ENCODE measurements around the gene IFNLR1.

DNA sequence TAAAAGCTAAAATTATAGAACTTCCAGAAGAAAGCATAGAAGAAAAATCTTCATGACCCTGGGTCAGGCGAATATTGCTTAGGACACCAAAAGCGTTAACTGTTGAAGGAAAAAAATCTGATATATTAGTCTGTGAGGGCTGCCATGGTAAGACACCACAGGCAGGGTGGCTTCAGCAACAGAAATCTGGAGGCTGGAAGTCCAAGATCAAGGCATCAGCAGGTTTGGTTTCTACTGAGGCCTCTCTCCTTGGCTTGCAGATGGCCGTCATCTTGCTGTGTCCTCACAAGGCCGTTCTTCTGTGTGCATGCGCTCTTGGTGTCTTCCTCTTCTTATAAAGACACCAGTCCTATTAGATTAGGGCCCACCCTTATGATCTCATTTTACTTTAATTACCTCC, 14.5 kb downstream of the IFNLR1 start:
- TF ChIP-seq ZNF324 (CRISPR knock-in tag; IDR thresholded peaks at IDR 0.05) (no peak), ZBTB8A (IDR thresholded peaks at IDR 0.05; ENCODE audit: partially characterized antibody) (no peak), CTCF (IDR thresholded peaks at IDR 0.05 in 2 of 3, conservative IDR thresholded peaks at IDR 0.05 in 1 of 3; ENCODE audit: insufficient read depth in 2 of 3, low read depth in 1 of 3, low read length in 3 of 3) (no peak), CREM (IDR thresholded peaks at IDR 0.05; ENCODE audit: low read depth) (no peak), EZH2 (IDR thresholded peaks at IDR 0.05; ENCODE audit: borderline replicate concordance, low read depth, low read length) (no peak)

All from K562 (cell line).